ENCODE measurements around the gene CDH4. TPM values are rescaled to one million over a fixed set of nuclear protein-coding genes. Genes with fewer than 3 reads are reported as not detected.

Gene CDH4
- total and polyA plus RNA-seq, 2 of the 8 experiments (the other 6 are each of a cell fraction or from before 2014, with no cell fraction given) = 4.3 to 7.9 TPM

- TF ChIP-seq SP4 (IDR thresholded peaks at IDR 0.05; ENCODE audit: low read length) (no peak), SIX5 (IDR thresholded peaks at IDR 0.05; ENCODE audit: low read depth, low read length) (no peak), HDAC2 (IDR thresholded peaks at IDR 0.05; ENCODE audit: borderline replicate concordance in 1 of 2, low read depth in 2 of 2, low read length in 2 of 2) (no peak), PHF8 (conservative IDR thresholded peaks at IDR 0.05; ENCODE audit: low read depth, low read length) (no peak), SP2 (IDR thresholded peaks at IDR 0.05; ENCODE audit: low read length) (no peak)
- TF ChIP-seq, protein P1, sequence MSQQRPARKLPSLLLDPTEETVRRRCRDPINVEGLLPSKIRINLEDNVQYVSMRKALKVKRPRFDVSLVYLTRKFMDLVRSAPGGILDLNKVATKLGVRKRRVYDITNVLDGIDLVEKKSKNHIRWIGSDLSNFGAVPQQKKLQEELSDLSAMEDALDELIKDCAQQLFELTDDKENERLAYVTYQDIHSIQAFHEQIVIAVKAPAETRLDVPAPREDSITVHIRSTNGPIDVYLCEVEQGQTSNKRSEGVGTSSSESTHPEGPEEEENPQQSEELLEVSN (IDR thresholded peaks at IDR 0.05) = no peak
Observed at GRCh38 chr20:61682996-61683681, 431.1 kb downstream of the CDH4 start (continued).

Measured in H1 (cell line).